Mesendoderm (in vitro differentiated cells): ENCODE data around the gene NID2.

ENCODE experiments used
- DNase-seq: peaks from one replicate; pipeline ENCODE4 v3.0.0; 2013
- H2AK5ac ChIP-seq: 2 replicates; pipeline ENCODE4 v1.6.1; 2013; ENCODE audit warnings: low read length, inconsistent platforms
- H2BK120ac ChIP-seq: 2 replicates; pipeline ENCODE4 v1.6.1; 2013; ENCODE audit warnings: low read depth, mild to moderate bottlenecking, low read length, moderate library complexity, mixed read lengths
- H2BK15ac ChIP-seq: replicated peaks from 2 replicates; pipeline ENCODE4 v1.6.1; 2013; ENCODE audit warnings: low read depth, mild to moderate bottlenecking, moderate library complexity
- H2BK5ac ChIP-seq: 2 replicates; pipeline ENCODE4 v1.6.1; 2013; ENCODE audit warnings: low read length, inconsistent platforms
- H3K18ac ChIP-seq: 2 replicates; pipeline ENCODE4 v1.6.1; 2013; ENCODE audit warnings: mild to moderate bottlenecking, low read length, mixed read lengths
- H3K23ac ChIP-seq: one replicate; pipeline ENCODE4 v1.6.1; 2013; ENCODE audit warnings: low read length
- H3K27ac ChIP-seq: 2 replicates; pipeline ENCODE4 v1.5.1; 2013; ENCODE audit warnings: low read depth, mild to moderate bottlenecking, inconsistent platforms, low read length, moderate library complexity
- H3K27me3 ChIP-seq: 2 replicates; pipeline ENCODE4 v1.6.1; 2013; ENCODE audit warnings: low read length, control low read depth, mild to moderate bottlenecking, inconsistent platforms; ENCODE audit not compliant: insufficient read depth, poor library complexity
- H3K36me3 ChIP-seq: 2 replicates; pipeline ENCODE4 v1.6.1; 2013; ENCODE audit warnings: low read length, inconsistent platforms; ENCODE audit not compliant: control insufficient read depth, insufficient read depth
- H3K4ac ChIP-seq: one replicate; pipeline ENCODE4 v1.6.1; 2013; ENCODE audit warnings: low read depth, mild to moderate bottlenecking, low read length, moderate library complexity
- H3K4me1 ChIP-seq: 2 replicates; pipeline ENCODE4 v1.6.1; 2013; ENCODE audit warnings: low read depth, low read length, inconsistent platforms; ENCODE audit not compliant: control insufficient read depth
- H3K4me2 ChIP-seq: 2 replicates; pipeline ENCODE4 v1.6.1; 2013; ENCODE audit warnings: low read length
- H3K4me3 ChIP-seq: 2 replicates; pipeline ENCODE4 v1.5.1; 2013; ENCODE audit warnings: mild to moderate bottlenecking, low read length
- H3K56ac ChIP-seq: one replicate; pipeline ENCODE4 v1.6.1; 2013; ENCODE audit warnings: low read length
- H3K79me1 ChIP-seq: 2 replicates; pipeline ENCODE4 v1.6.1; 2013; ENCODE audit warnings: low read length, inconsistent platforms
- H3K79me2 ChIP-seq: 2 replicates; pipeline ENCODE4 v1.6.1; 2013; ENCODE audit warnings: mild to moderate bottlenecking, low read length; ENCODE audit not compliant: control insufficient read depth, insufficient read depth
- H3K9ac ChIP-seq: 2 replicates; pipeline ENCODE4 v1.6.1; 2013; ENCODE audit warnings: low read length, inconsistent platforms
- H4K5ac ChIP-seq: one replicate; pipeline ENCODE4 v1.6.1; 2013; ENCODE audit warnings: low read length
- H4K8ac ChIP-seq: one replicate; pipeline ENCODE4 v1.6.1; 2013; ENCODE audit warnings: low read depth, mild to moderate bottlenecking, control low read depth, low read length, moderate library complexity
- WGBS: extraction: QIAGEN DNeasy Blood & Tissue Kit; methylation state at CpG from one replicate; pipeline ENCODE4 v1.1.7; 2013; ENCODE audit warnings: low lambda C conversion rate, missing lambda C conversion rate; ENCODE audit not compliant: insufficient coverage; ENCODE audit errors: extremely low coverage; 5-methylcytosine and 5-hydroxymethylcytosine counted together

NID2 gene

GRCh38 chr14:52049721-52050588 lies 18.9 kb downstream of the NID2 start:
- no peak for DNase-seq
- Histone ChIP-seq H3K9ac (no peak overlapping the region), H3K27me3 (no peaks in the 10 kb centered on the region), H3K79me1 (no peaks in the 10 kb centered on the region), H2BK120ac (no peak overlapping the region), H2BK15ac (no peak overlapping the region), H3K23ac (no peak overlapping the region), H4K8ac (no peak overlapping the region), H3K36me3 (no peaks in the 10 kb centered on the region), H2BK5ac (no peak overlapping the region), H3K56ac (no peak overlapping the region), H3K4ac (no peak overlapping the region), H3K18ac (no peak overlapping the region), H2AK5ac (no peak overlapping the region), H3K4me1 (no peaks in the 10 kb centered on the region), H3K4me2 (no peak overlapping the region), H3K27ac (no peak overlapping the region), H4K5ac (no peak overlapping the region), H3K79me2 (no peaks in the 10 kb centered on the region), H3K4me3 (no peak overlapping the region)
- WGBS = no CpG with 5 or more reads among the region's 6 CpGs

- H3K9ac ChIP-seq = no peak overlapping the region
- H3K18ac ChIP-seq = no peak overlapping the region
- H3K4ac ChIP-seq = no peak overlapping the region
- no peak overlapping the region for H4K5ac ChIP-seq
- H3K4me2 ChIP-seq = no peak overlapping the region
- H3K27me3 ChIP-seq = no peaks in the 10 kb centered on the region
- H3K27ac ChIP-seq = no peak overlapping the region
- no peak overlapping the region for H3K4me3 ChIP-seq
- no peaks in the 10 kb centered on the region for H3K79me1 ChIP-seq
- no peak overlapping the region for H2BK5ac ChIP-seq
- no peaks in the 10 kb centered on the region for H3K4me1 ChIP-seq
- no peaks in the 10 kb centered on the region for H3K36me3 ChIP-seq
- WGBS = no CpG with 5 or more reads among the region's 5 CpGs
- no peak overlapping the region for H3K23ac ChIP-seq
- H2BK120ac ChIP-seq = no peak overlapping the region
- no peaks in the 10 kb centered on the region for H3K79me2 ChIP-seq
- H3K56ac ChIP-seq = no peak overlapping the region
- DNase-seq = no peak
- no peak overlapping the region for H2BK15ac ChIP-seq
- no peak overlapping the region for H4K8ac ChIP-seq
- H2AK5ac ChIP-seq = no peak overlapping the region
Measured at GRCh38 chr14:52049271-52049670, 19.6 kb downstream of the NID2 start.

- Histone ChIP-seq H3K4me2 (no peak overlapping the region), H2AK5ac (no peak overlapping the region), H3K79me1 (no peaks in the 10 kb centered on the region), H3K79me2 (no peaks in the 10 kb centered on the region), H3K27me3 (no peaks in the 10 kb centered on the region), H2BK120ac (no peak overlapping the region), H2BK5ac (no peak overlapping the region), H3K9ac (no peak overlapping the region), H3K23ac (no peak overlapping the region), H4K8ac (no peak overlapping the region), H4K5ac (no peak overlapping the region), H3K36me3 (no peaks in the 10 kb centered on the region), H3K4ac (no peak overlapping the region), H2BK15ac (no peak overlapping the region), H3K27ac (no peak overlapping the region), H3K18ac (no peak overlapping the region), H3K4me1 (no peaks in the 10 kb centered on the region), H3K4me3 (no peak overlapping the region), H3K56ac (no peak overlapping the region)
- WGBS = no CpG with 5 or more reads among the region's 3 CpGs
- DNase-seq = no peak
Measured at GRCh38 chr14:52048641-52049204, 20.1 kb downstream of the NID2 start.

DNA sequence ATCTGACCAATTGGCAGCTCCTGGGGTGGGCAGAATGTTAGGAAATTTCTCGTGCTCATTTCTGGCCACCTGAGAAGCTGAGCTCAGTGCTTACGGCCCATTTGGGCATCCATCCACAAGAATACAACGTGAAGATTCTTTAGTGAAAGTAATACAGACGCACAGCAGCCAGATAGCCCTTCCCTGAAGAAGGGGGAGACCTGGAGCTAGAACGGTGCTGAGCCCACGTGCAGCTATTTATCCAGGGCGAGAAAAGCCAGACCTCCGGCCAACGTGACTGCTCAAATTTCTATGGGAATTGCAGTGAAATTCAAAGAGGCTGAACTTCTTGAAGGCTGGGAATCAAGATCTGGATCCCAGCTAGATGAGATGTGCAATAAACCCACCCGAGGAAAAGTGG lies 20.7 kb downstream of the NID2 start:
- Histone ChIP-seq H3K4ac (no peak overlapping the region), H3K23ac (no peak overlapping the region), H2AK5ac (no peak overlapping the region), H4K5ac (no peak overlapping the region), H3K9ac (no peak overlapping the region), H3K4me3 (no peak overlapping the region), H3K79me1 (no peaks in the 10 kb centered on the region), H2BK120ac (no peak overlapping the region), H4K8ac (no peak overlapping the region), H3K27me3 (no peaks in the 10 kb centered on the region), H2BK5ac (no peak overlapping the region), H3K79me2 (no peaks in the 10 kb centered on the region), H3K56ac (no peak overlapping the region), H2BK15ac (no peak overlapping the region), H3K27ac (no peak overlapping the region), H3K4me2 (no peak overlapping the region), H3K18ac (no peak overlapping the region), H3K36me3 (no peaks in the 10 kb centered on the region), H3K4me1 (no peaks in the 10 kb centered on the region)
- WGBS = no CpG with 5 or more reads among the region's 10 CpGs
- no peak for DNase-seq

GRCh38 chr14:52046376-52046917 lies 22.4 kb downstream of the NID2 start:
- H2BK5ac ChIP-seq = no peak overlapping the region
- no CpG with 5 or more reads among the region's 2 CpGs for WGBS
- H3K27ac ChIP-seq = no peak overlapping the region
- DNase-seq = no peak
- no peak overlapping the region for H3K56ac ChIP-seq
- H2AK5ac ChIP-seq = no peak overlapping the region
- H3K4ac ChIP-seq = no peak overlapping the region
- H3K23ac ChIP-seq = no peak overlapping the region
- no peak overlapping the region for H3K4me2 ChIP-seq
- no peak overlapping the region for H2BK15ac ChIP-seq
- H3K4me1 ChIP-seq = no peaks in the 10 kb centered on the region
- no peak overlapping the region for H3K4me3 ChIP-seq
- H3K79me1 ChIP-seq = no peaks in the 10 kb centered on the region
- H4K5ac ChIP-seq = no peak overlapping the region
- no peak overlapping the region for H3K9ac ChIP-seq
- no peaks in the 10 kb centered on the region for H3K79me2 ChIP-seq
- H2BK120ac ChIP-seq = no peak overlapping the region
- H3K36me3 ChIP-seq = no peaks in the 10 kb centered on the region
- H4K8ac ChIP-seq = no peak overlapping the region
- no peak overlapping the region for H3K18ac ChIP-seq
- H3K27me3 ChIP-seq = no peaks in the 10 kb centered on the region
